H1 (cell line): ENCODE results near the gene DNASE1. TPM values are rescaled to one million over a fixed set of nuclear protein-coding genes. Genes with fewer than 3 reads are reported as not detected.

Experiments
- BRCA1 ChIP-seq: IDR thresholded peaks from 2 replicates; pipeline ENCODE4 v1.6.1; 2012; ENCODE audit warnings: low read depth, low read length, improper control_type of control experiment
- CTCF ChIP-seq, 3 experiments: IDR thresholded peaks; 1 replicate in 2 of 3; 2 replicates in 1 of 3; pipeline versions ENCODE4 v1.5.1 to v1.6.1; 2011; ENCODE audit warnings: low read length in 3 of 3, mild to moderate bottlenecking in 3 of 3, inconsistent platforms in 2 of 3, low read depth in 1 of 3, moderate library complexity in 1 of 3; ENCODE audit not compliant: insufficient read depth in 1 of 3; ENCODE audit errors: control extremely low read depth in 1 of 3
- E2F6 ChIP-seq: IDR thresholded peaks from 2 replicates; pipeline ENCODE4 v1.6.1; 2012; ENCODE audit warnings: inconsistent platforms
- KDM1A ChIP-seq: fragments of 200-600, 300-600 bp; sonication (generic); IDR thresholded peaks from 2 replicates; pipeline ENCODE4 v1.7.1; 2016; ENCODE audit warnings: mild to moderate bottlenecking, low read length, borderline replicate concordance
- NANOG ChIP-seq: IDR thresholded peaks from 2 replicates; pipeline ENCODE4 v1.6.1; 2011; ENCODE audit warnings: low read length, low read depth, mild to moderate bottlenecking, inconsistent platforms; ENCODE audit not compliant: insufficient read depth, poor library complexity, severe bottlenecking
- POU5F1 ChIP-seq: IDR thresholded peaks from 2 replicates; pipeline ENCODE4 v1.6.1; 2011; ENCODE audit warnings: low read depth, mild to moderate bottlenecking, low read length, moderate library complexity
- RNF2 ChIP-seq: fragments of 200-900, 300-1000 bp; sonication (generic); IDR thresholded peaks from 2 replicates; pipeline ENCODE4 v1.7.1; 2016; ENCODE audit warnings: borderline replicate concordance, low read depth, mild to moderate bottlenecking, antibody characterized with exemption, low read length; ENCODE audit not compliant: poor library complexity, severe bottlenecking; ENCODE audit errors: missing control alignments
- RXRA ChIP-seq: IDR thresholded peaks from 2 replicates; pipeline ENCODE4 v1.6.1; 2011; ENCODE audit warnings: low read depth, mild to moderate bottlenecking, low read length, moderate library complexity; ENCODE audit not compliant: insufficient read depth
- TAF7 ChIP-seq: optimal IDR thresholded peaks from 2 replicates; pipeline ENCODE3; 2011; ENCODE audit warnings: low read depth, mild to moderate bottlenecking, inconsistent platforms, low read length, moderate library complexity, borderline replicate concordance
- polyA plus RNA-seq, 7 experiments: library from polyadenylated mRNA; depleted of rRNA in 3 of 7; stranded (reverse) in 5 of 7; unstranded in 2 of 7; fragments of >200 nt in 5 of 7; fragments of 200-250 nt in 2 of 7; gene quantifications; 1 replicate in 5 of 7; 2 replicates in 1 of 7; 4 replicates in 1 of 7; pipeline versions ENCODE4 v1.2.1 to v1.2.3, GENCODE V29; 2011 to 2013; ENCODE audit warnings: missing spikeins in 2 of 7, mixed read lengths in 2 of 7
- total RNA-seq: library from RNA; stranded (reverse); fragmentation: NEBNext Ultra II Directional; extraction: Animal tissue kit (Norgen Biotek cat#: 25700); gene quantifications from 2 replicates; pipeline ENCODE4 v1.2.1, GENCODE V29; 2021

The DNASE1 gene
- total and polyA plus RNA-seq, 2 of the 8 experiments (the other 6 are each of a cell fraction or from before 2014, with no cell fraction given) = 11.5 to 16.7 TPM

GRCh38 chr16:3646348-3646920 lies 8.1 kb upstream of the DNASE1 start (continued):
- TF ChIP-seq CTCF (IDR thresholded peaks at IDR 0.05; ENCODE audit: control extremely low read depth in 1 of 3, insufficient read depth in 1 of 3, low read depth in 1 of 3, low read length in 3 of 3) = no peak
- no peak for TF ChIP-seq E2F6
- no peak for TF ChIP-seq KDM1A
- TF ChIP-seq BRCA1 = no peak
- TF ChIP-seq TAF7 = no peak
- TF ChIP-seq RXRA = no peak
- no peak for TF ChIP-seq POU5F1
- no peak for TF ChIP-seq RNF2
- no peak for TF ChIP-seq NANOG
- TF ChIP-seq, all 59 proteins: peak for 0
